Keratinocyte (primary cell): ENCODE data around the gene S100A11.

Experiments used
- EZH2 ChIP-seq: IDR thresholded peaks from one replicate; pipeline ENCODE4 v1.6.1; 2012; ENCODE audit warnings: inconsistent platforms, mild to moderate bottlenecking, low read length, moderate library complexity
- TF ChIP-seq, protein P1 (sequence below), 3 experiments: IDR thresholded peaks in 1 of 3; conservative IDR thresholded peaks in 1 of 3; optimal IDR thresholded peaks in 1 of 3; 2 replicates in 2 of 3; 3 replicates in 1 of 3; pipeline versions ENCODE3 to v1.5.1; 2011; ENCODE audit warnings: low read length in 3 of 3, mild to moderate bottlenecking in 3 of 3, moderate library complexity in 2 of 3, control low read depth in 1 of 3, inconsistent platforms in 1 of 3; ENCODE audit not compliant: insufficient read depth in 2 of 3; ENCODE audit errors: extremely low read depth in 1 of 3

- TF ChIP-seq, protein P1, sequence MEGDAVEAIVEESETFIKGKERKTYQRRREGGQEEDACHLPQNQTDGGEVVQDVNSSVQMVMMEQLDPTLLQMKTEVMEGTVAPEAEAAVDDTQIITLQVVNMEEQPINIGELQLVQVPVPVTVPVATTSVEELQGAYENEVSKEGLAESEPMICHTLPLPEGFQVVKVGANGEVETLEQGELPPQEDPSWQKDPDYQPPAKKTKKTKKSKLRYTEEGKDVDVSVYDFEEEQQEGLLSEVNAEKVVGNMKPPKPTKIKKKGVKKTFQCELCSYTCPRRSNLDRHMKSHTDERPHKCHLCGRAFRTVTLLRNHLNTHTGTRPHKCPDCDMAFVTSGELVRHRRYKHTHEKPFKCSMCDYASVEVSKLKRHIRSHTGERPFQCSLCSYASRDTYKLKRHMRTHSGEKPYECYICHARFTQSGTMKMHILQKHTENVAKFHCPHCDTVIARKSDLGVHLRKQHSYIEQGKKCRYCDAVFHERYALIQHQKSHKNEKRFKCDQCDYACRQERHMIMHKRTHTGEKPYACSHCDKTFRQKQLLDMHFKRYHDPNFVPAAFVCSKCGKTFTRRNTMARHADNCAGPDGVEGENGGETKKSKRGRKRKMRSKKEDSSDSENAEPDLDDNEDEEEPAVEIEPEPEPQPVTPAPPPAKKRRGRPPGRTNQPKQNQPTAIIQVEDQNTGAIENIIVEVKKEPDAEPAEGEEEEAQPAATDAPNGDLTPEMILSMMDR (optimal IDR thresholded peaks at IDR 0.05 in 1 of 3, IDR thresholded peaks at IDR 0.05 in 1 of 3, conservative IDR thresholded peaks at IDR 0.05 in 1 of 3; ENCODE audit: extremely low read depth in 1 of 3, insufficient read depth in 2 of 3, low read length in 3 of 3), result no peak
- no peak for TF ChIP-seq EZH2
Measured at GRCh38 chr1:152014943-152015342, 21.9 kb downstream of the S100A11 start.
